Measurements from ENCODE around the gene INHBA. TPM values are rescaled to one million over a fixed set of nuclear protein-coding genes. Genes with fewer than 3 reads are reported as not detected.

The INHBA gene
- total RNA-seq (10 to 100 TPM in 1 of 2 donors, 1 to 10 TPM in 1; 8.0 to 16.7 TPM), polyA plus RNA-seq (ENCODE audit: insufficient read length in 6 of 6) (1 to 10 TPM in 4 of 6 donors, under 1 TPM in 2; 0.81 to 1.2 (median 1.1) TPM)
- long read RNA-seq, donor 1, partial matches to known transcripts, result 0 of 1 reads
- long read RNA-seq, donor 1, other reads (novel, unspliced or antisense), result 0 of 1 reads
- long read RNA-seq, donor 2, result 0 reads
- long read RNA-seq, donor 3, result 0 reads
- long read RNA-seq, donor 4, full-length matches to known transcripts, result 4 of 7 reads
- long read RNA-seq, donor 4, partial matches to known transcripts, result 0 of 7 reads
- long read RNA-seq, donor 4, other reads (novel, unspliced or antisense), result 3 of 7 reads
- long read RNA-seq, donor 5, result 0 reads
- long read RNA-seq, donor 6, full-length matches to known transcripts, result 1 of 1 reads
- long read RNA-seq, donor 6, partial matches to known transcripts, result 0 of 1 reads
- long read RNA-seq, donor 6, other reads (novel, unspliced or antisense), result 0 of 1 reads
- long read RNA-seq, donor 7, result 0 reads
- long read RNA-seq, donor 8, result 0 reads
- long read RNA-seq, donor 9, result 0 reads
- long read RNA-seq, donor 10, full-length matches to known transcripts, result 3 of 3 reads
- long read RNA-seq, donor 10, partial matches to known transcripts, result 0 of 3 reads
- long read RNA-seq, donor 10, other reads (novel, unspliced or antisense), result 0 of 3 reads
- long read RNA-seq, donor 11, partial matches to known transcripts, result 0 of 1 reads
- long read RNA-seq, donor 11, other reads (novel, unspliced or antisense), result 0 of 1 reads
- long read RNA-seq, donor 12, result 0 reads

GRCh38 chr7:41702635-41703371, at the start of gene INHBA:
TSS of gene INHBA (minus strand) at chr7:41703090. CDS start at chr7:41700374, 2,716 bp downstream.
- no peaks in the 10 kb centered on the region for H3K9me3 ChIP-seq
- H3K27me3 ChIP-seq, result peaks cover 3 to 41% of the 10 kb centered on the region in 2 donors
- H3K36me3 ChIP-seq, result no peaks in the 10 kb centered on the region
- no peak within 1 kb of the TSS for H3K27ac ChIP-seq
- TF ChIP-seq CTCF (IDR thresholded peaks at IDR 0.05), result no peak
- ATAC-seq (no peak), DNase-seq (no peak)
- intact Hi-C loops (cut with DNase I), result no loop called here
- no peak within 1 kb of the TSS for H3K4me3 ChIP-seq
- peaks cover 0 to 35% of the 10 kb centered on the region in 2 donors for H3K4me1 ChIP-seq

GRCh38 chr7:41752615-41753014, 49.7 kb upstream of the INHBA start:
- ATAC-seq (no peak), DNase-seq (no peak)
- H3K36me3 ChIP-seq, result no peaks in the 10 kb centered on the region
- peaks cover 0 to 28% of the 10 kb centered on the region in 2 donors for H3K9me3 ChIP-seq
- H3K4me1 ChIP-seq, result no peaks in the 10 kb centered on the region
- H3K27ac ChIP-seq, result no peak overlapping the region
- no peak overlapping the region for H3K4me3 ChIP-seq
- intact Hi-C loops (cut with DNase I), result no loop called here
- TF ChIP-seq CTCF (IDR thresholded peaks at IDR 0.05), result no peak
- H3K27me3 ChIP-seq, result no peaks in the 10 kb centered on the region

GRCh38 chr7:41750661-41751540, 48.0 kb upstream of the INHBA start:
- DNase-seq (no peak), ATAC-seq (no peak)
- Histone ChIP-seq H3K36me3 (no peaks in the 10 kb centered on the region), H3K4me1 (no peaks in the 10 kb centered on the region), H3K27ac (no peak overlapping the region), H3K4me3 (no peak overlapping the region), H3K9me3 (peaks cover 0 to 18% of the 10 kb centered on the region in 2 donors), H3K27me3 (no peaks in the 10 kb centered on the region)
- intact Hi-C loops (cut with DNase I), result no loop called here
- TF ChIP-seq CTCF (IDR thresholded peaks at IDR 0.05), result no peak

GRCh38 chr7:41747961-41748360, 45.1 kb upstream of the INHBA start:
- no peaks in the 10 kb centered on the region for H3K27me3 ChIP-seq

More at GRCh38 chr7:41747961-41748360, 45.1 kb upstream of the INHBA start:
- DNase-seq, result no peak
- H3K27ac ChIP-seq, result no peak overlapping the region
- no peaks in the 10 kb centered on the region for H3K36me3 ChIP-seq
- no peaks in the 10 kb centered on the region for H3K4me1 ChIP-seq
- TF ChIP-seq CTCF (IDR thresholded peaks at IDR 0.05), result no peak
- H3K9me3 ChIP-seq, result peaks cover 0 to under 1% of the 10 kb centered on the region in 2 donors
- intact Hi-C loops (cut with DNase I), result no loop called here
- H3K4me3 ChIP-seq, result no peak overlapping the region
- no peak for ATAC-seq

Data from left lung (tissue), 14 donors.